Diencephalon (tissue), 1 donor: Measurements from ENCODE around the gene RHOH. TPM values are rescaled to one million over a fixed set of nuclear protein-coding genes. Genes with fewer than 3 reads are reported as not detected.

Experiments
- total RNA-seq: library from RNA; depleted of rRNA; stranded (reverse); fragments of >200 nt; gene quantifications from one replicate; pipeline ENCODE4 v1.2.3, GENCODE V29; 2014

RHOH gene, protein sequence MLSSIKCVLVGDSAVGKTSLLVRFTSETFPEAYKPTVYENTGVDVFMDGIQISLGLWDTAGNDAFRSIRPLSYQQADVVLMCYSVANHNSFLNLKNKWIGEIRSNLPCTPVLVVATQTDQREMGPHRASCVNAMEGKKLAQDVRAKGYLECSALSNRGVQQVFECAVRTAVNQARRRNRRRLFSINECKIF
- total RNA-seq: 0.46 TPM

DNA sequence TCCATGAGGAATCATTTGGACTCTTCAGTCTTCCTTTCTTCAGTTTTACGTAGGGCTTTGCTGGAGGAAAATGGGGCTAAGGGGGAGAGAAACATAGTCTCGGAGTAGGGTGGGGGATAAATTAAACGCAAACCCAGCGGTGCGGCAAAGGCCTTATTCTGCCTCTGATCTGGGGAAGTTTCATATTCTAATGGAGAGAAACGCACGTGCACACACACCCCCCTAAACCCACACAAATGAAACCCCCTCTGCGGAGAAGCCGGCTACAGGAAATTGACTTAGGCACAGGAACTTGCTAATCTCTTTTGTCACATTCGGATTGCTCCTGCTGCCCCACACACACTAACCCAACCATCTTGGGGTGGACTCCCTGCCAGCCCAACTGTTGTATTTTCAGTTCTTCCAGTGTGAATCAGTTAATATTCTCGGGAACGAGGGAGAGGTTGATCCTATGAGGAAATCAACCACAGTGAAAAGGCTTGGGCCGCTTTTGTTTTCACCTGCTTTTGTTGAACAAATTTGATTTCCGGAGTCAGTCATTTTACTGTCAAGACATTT is at the start of gene RHOH:
Gene RHOH (plus strand): TSS at position 308 of the 558 bp plus-strand sequence. CDS start 46,356 bp downstream, outside the sequence.

Other genes starting within 250 kb of the RHOH start
- gene PDS5A, start 219.1 kb upstream of the RHOH start, total RNA-seq: 65.5 TPM
- gene N4BP2, start 140.2 kb upstream of the RHOH start, total RNA-seq: 78.2 TPM
- not detected for gene CHRNA9, start 138.3 kb downstream of the RHOH start, total RNA-seq